Eye (tissue), 1 donor: ENCODE data around the gene FMC1.

Source experiments
- DNase-seq: peaks from one replicate; pipeline ENCODE4 v3.0.0-alpha.2; 2015

Gene FMC1

GRCh38 chr7:139387594-139387993 lies 46.5 kb downstream of the FMC1 start:
- no peak for DNase-seq

- DNase-seq = no peak
Observed at GRCh38 chr7:139389091-139389490, 48.0 kb downstream of the FMC1 start.

GRCh38 chr7:139389774-139390173 lies 48.6 kb downstream of the FMC1 start:
- DNase-seq = no peak

- no peak for DNase-seq
Observed at GRCh38 chr7:139393621-139394211, 52.6 kb downstream of the FMC1 start.

- DNase-seq = no peak
Observed at GRCh38 chr7:139394540-139394939, 53.4 kb downstream of the FMC1 start.
